Endothelial cell (in vitro differentiated cells): ENCODE measurements around the gene HS3ST5. TPM values are rescaled to one million over a fixed set of nuclear protein-coding genes. Genes with fewer than 3 reads are reported as not detected.

Experiments used
- DNase-seq: peaks from one replicate; pipeline ENCODE4 v3.0.0; 2021; ENCODE audit warnings: low spot score
- H3K27ac Mint-ChIP-seq: one replicate; pipeline ENCODE4 v1.8.0; 2021; ENCODE audit warnings: mixed read lengths, inconsistent platforms; ENCODE audit not compliant: unreplicated experiment
- H3K27me3 Mint-ChIP-seq: one replicate; pipeline ENCODE4 v1.8.0; 2021; ENCODE audit warnings: mild to moderate bottlenecking, moderate library complexity, mixed read lengths, inconsistent platforms; ENCODE audit not compliant: unreplicated experiment
- H3K36me3 Mint-ChIP-seq: one replicate; pipeline ENCODE4 v1.8.0; 2021; ENCODE audit warnings: mild to moderate bottlenecking, low read depth, mixed read lengths, inconsistent platforms; ENCODE audit not compliant: unreplicated experiment
- H3K4me1 Mint-ChIP-seq: one replicate; pipeline ENCODE4 v1.8.0; 2021; ENCODE audit warnings: mild to moderate bottlenecking, mixed read lengths, inconsistent platforms; ENCODE audit not compliant: unreplicated experiment
- H3K4me3 Mint-ChIP-seq: one replicate; pipeline ENCODE4 v1.8.0; 2021; ENCODE audit warnings: mild to moderate bottlenecking, mixed read lengths, inconsistent platforms; ENCODE audit not compliant: unreplicated experiment
- H3K9me3 Mint-ChIP-seq: one replicate; pipeline ENCODE4 v1.8.0; 2021; ENCODE audit warnings: mixed read lengths, inconsistent platforms; ENCODE audit not compliant: unreplicated experiment
- CTCF ChIP-seq: fragments of 200-600 bp; sonication (generic); IDR thresholded peaks from one replicate; pipeline ENCODE4 v1.5.0; 2021; ENCODE audit warnings: antibody characterized with exemption; ENCODE audit not compliant: unreplicated experiment
- total RNA-seq: library from RNA; stranded (reverse); fragmentation: NEBNext Ultra II Directional; extraction: Animal tissue kit (Norgen Biotek cat#: 25700); gene quantifications from one replicate; pipeline ENCODE4 v1.2.1, GENCODE V29; 2021; ENCODE audit not compliant: unreplicated experiment

The HS3ST5 gene
- total RNA-seq, 1 donor from 2014 or later, result 0.51 TPM

GRCh38 chr6:114142258-114142657 is 200.6 kb downstream of the HS3ST5 start:
- TF ChIP-seq CTCF, result no peak
- H3K4me1 Mint-ChIP-seq, result no peaks in the 10 kb centered on the region
- H3K36me3 Mint-ChIP-seq, result peaks cover 5% of the 10 kb centered on the region
- H3K4me3 Mint-ChIP-seq, result no peak overlapping the region
- H3K27me3 Mint-ChIP-seq, result no peaks in the 10 kb centered on the region
- no peak for DNase-seq
- no peaks in the 10 kb centered on the region for H3K9me3 Mint-ChIP-seq
- no peak overlapping the region for H3K27ac Mint-ChIP-seq

- no peak overlapping the region for H3K27ac Mint-ChIP-seq
- TF ChIP-seq CTCF, result no peak
- no peaks in the 10 kb centered on the region for H3K9me3 Mint-ChIP-seq
- no peaks in the 10 kb centered on the region for H3K4me1 Mint-ChIP-seq
- no peaks in the 10 kb centered on the region for H3K36me3 Mint-ChIP-seq
- H3K4me3 Mint-ChIP-seq, result no peak overlapping the region
- no peaks in the 10 kb centered on the region for H3K27me3 Mint-ChIP-seq
- DNase-seq, result no peak
These were observed 202.4 kb downstream of the HS3ST5 start for GRCh38 chr6:114140416-114140815.

GRCh38 chr6:114138577-114139248 is 204.1 kb downstream of the HS3ST5 start:
- H3K4me1 Mint-ChIP-seq, result no peaks in the 10 kb centered on the region
- no peaks in the 10 kb centered on the region for H3K9me3 Mint-ChIP-seq
- H3K4me3 Mint-ChIP-seq, result no peak overlapping the region
- H3K36me3 Mint-ChIP-seq, result peaks cover 2% of the 10 kb centered on the region
- no peak for TF ChIP-seq CTCF
- DNase-seq, result no peak
- no peak overlapping the region for H3K27ac Mint-ChIP-seq
- H3K27me3 Mint-ChIP-seq, result peaks cover 4% of the 10 kb centered on the region

- H3K27ac Mint-ChIP-seq, result no peak overlapping the region
- TF ChIP-seq CTCF, result no peak
- H3K36me3 Mint-ChIP-seq, result peaks cover 6% of the 10 kb centered on the region
- no peak overlapping the region for H3K4me3 Mint-ChIP-seq
- no peaks in the 10 kb centered on the region for H3K9me3 Mint-ChIP-seq
- peaks cover 4% of the 10 kb centered on the region for H3K27me3 Mint-ChIP-seq
- no peaks in the 10 kb centered on the region for H3K4me1 Mint-ChIP-seq
- no peak for DNase-seq
These were observed 207.4 kb downstream of the HS3ST5 start for GRCh38 chr6:114135363-114135971.

- no peak for DNase-seq
- no peak for TF ChIP-seq CTCF
- Mint-ChIP-seq H3K4me3 (no peak overlapping the region), H3K27me3 (peaks cover 4% of the 10 kb centered on the region), H3K36me3 (peaks cover 6% of the 10 kb centered on the region), H3K9me3 (no peaks in the 10 kb centered on the region), H3K27ac (no peak overlapping the region), H3K4me1 (no peaks in the 10 kb centered on the region)
These were observed 209.0 kb downstream of the HS3ST5 start for GRCh38 chr6:114133816-114134215.
